ENCODE measurements around the gene MACROD2. TPM values are rescaled to one million over a fixed set of nuclear protein-coding genes. Genes with fewer than 3 reads are reported as not detected.
A peak's percentile ranks its signal among the peaks of the same experiment; 100 is the strongest.
"Not testable (repeated sequence)": the region's sequence is repeated elsewhere in the genome, so short reads cannot be mapped to it uniquely, and the experiment has no call there.

Gene MACROD2
- total RNA-seq, 1 donor from 2014 or later: 0.46 TPM

GRCh38 chr20:14984768-14985622 lies 989.7 kb downstream of the MACROD2 start:
- peak; percentile 90 for DNase-seq (ENCODE audit: low read depth, low spot score)

GRCh38 chr20:14986026-14986655 lies 990.8 kb downstream of the MACROD2 start:
- DNase-seq (ENCODE audit: low read depth, low spot score): peak; percentile 30

DNA sequence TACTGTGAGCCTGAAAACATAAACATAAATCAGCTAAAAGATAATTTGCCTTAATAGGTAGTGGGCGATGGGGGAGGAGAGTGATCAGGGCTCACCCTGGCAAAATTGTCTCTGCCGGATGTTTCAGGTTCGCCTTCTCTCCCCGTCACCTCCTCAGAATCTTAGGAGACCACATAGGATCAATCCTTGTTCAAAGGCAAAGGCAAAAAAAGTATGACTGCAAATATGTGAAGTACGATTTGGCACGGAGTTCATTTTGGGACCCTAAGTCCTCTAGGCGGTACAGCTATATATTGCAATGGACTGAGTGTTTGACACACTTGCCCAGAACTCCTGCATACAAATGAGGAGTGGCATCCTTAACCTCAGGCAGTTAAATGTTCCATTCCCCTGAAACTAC lies 991.3 kb downstream of the MACROD2 start:
- no peak for DNase-seq (ENCODE audit: low read depth, low spot score)

DNA sequence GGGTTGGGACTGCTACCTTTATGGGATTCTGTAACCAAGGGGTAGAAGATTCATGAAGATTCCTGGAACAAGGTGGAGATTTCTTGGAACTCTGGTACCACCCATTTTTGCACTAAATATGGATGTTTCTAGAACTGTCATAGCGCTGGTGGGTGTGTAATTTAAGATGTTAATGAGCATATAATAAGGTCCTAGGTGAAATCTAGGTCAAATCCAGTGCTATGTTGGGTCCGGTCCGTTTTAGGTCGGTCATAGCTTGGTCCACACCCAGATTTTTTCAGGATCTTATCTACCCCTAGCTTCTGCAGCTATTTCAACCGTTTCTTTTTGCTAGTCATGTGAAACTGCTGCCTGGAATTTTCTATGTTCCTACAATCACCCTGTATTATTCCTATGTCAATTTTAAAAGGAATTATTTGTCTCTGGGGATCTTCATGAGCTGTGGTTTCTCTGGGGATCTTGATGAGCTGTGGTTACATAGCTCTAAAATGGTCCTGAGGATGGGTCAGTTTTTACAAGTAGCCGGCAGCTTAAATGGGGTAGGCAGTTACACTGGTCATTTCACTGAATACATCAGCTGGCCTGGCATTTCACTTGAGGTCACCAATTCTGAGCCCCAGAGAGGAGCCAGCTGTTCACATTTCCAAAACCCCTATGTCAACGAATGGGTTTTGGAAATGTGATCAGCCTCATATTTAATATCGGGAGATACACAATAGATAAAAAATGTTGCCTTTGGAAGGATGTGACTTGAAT lies 994.4 kb downstream of the MACROD2 start:
- no peak for DNase-seq (ENCODE audit: low read depth, low spot score)

- no peak for DNase-seq (ENCODE audit: low read depth, low spot score)
These were observed 995.7 kb downstream of the MACROD2 start for GRCh38 chr20:14991023-14991422.

- DNase-seq (ENCODE audit: low read depth, low spot score): no peak
These were observed 996.8 kb downstream of the MACROD2 start for GRCh38 chr20:14992153-14992552.

- no peak for DNase-seq (ENCODE audit: low read depth, low spot score)
These were observed 997.6 kb downstream of the MACROD2 start for GRCh38 chr20:14992961-14993360.

DNA sequence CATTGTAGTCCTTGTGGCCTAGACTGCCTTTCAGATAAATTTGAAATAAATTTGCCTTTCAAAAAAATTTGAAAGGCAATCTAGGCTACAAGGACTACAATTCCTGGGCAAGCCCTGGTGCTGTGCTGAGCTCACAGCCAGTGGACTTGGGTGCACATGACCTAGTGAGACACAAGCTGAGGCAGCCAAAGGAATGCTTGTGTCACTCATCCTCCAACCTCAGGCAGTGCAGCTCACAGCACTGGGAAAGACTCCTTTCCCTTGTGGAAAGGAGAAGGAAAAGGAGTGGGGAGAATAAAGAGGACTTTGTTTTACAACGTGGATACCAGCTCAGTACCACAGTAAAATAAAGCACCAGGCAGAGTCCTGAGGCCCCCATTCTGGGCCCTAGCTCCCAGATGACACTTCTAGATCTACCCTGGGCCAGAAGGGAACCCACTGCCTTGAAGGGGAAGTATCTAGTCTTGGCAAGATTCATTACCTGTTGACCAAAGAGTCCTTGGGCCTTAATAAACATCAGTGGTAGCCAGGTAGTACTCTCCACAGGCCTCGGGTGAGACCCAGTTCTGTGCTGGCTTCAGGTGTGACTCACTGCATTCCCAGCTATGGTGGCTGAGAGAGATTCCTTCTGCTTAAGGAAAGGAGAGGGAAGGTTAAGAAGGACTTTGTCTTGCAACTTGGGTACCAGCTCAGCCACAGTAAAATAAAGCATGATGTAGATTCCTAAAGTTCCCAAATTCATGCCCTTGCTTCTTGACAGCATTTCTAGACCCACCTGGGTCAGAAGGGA lies 1001.8 kb downstream of the MACROD2 start:
- no peak for DNase-seq (ENCODE audit: low read depth, low spot score)

DNA sequence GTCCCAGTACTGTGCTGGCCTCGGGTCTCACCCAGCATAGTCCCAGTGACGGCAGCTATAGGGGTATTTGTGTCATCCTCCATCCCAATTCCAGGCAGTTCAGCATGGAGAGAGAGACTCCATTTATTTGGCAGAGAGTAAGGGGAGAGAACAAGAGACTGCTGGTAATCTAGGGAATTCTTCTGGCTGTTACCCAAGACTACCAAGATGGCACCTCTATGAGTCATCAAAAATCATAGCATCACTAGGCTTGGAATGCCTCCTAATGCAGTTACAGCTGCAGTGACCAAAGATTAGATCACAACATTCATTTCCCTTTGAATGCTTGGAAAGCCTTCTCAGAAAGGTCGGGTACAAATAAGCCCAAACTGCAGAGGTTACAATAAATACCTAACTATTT lies 1002.5 kb downstream of the MACROD2 start:
- DNase-seq (ENCODE audit: low read depth, low spot score): peak; percentile 29

DNA sequence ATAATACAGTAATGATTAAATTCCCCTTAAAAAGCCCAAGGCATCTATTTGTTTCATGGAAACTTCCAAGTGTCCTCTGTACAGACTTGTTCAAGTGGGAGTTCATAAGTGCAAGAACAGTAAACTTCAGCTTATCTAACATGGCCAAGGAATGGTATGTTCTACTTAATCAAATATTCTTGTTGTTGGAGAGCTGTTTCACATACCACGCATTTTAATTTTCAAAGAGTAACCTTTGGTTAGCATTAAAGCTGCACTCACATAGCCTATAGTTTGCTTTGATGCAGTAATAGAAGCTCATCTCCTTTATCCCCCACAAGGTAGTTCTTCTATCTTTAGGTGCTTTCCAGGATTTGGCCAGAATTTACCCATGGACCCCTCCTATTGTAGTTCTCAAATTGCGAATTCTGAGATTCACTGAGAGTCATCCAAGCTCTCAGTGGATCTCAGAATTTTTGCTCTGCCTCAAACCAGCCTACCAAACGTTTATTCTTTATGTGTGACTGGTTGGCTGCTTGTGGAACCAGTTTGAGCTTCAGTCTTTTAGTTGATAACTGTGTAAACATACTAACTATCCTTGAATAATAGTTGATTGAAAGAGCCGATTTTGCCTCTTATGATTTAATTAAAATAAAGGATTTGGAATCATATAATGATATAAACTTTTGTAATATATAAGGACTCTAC lies 1010.1 kb downstream of the MACROD2 start:
- DNase-seq (ENCODE audit: low read depth, low spot score): no peak

DNA sequence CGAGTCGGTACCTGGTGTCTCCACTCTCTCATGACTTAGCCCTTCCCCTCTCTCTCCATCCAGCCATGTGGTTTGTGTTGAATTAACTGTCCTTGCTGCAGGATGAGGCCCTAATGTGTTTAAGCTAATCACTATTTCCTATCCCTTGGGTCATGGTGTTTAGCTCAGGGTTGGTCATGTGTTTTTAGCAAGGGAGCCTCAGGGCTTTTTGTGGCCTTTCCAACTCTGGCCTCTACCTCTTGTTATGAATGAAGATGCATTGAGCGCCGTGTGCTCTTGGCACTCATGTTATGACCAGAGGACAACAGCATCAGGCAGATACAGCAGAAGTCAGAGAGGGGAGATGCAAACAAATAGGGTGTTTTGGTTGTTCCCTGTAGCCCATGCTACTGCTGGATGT lies 1016.3 kb downstream of the MACROD2 start:
- DNase-seq (ENCODE audit: low read depth, low spot score): no peak

DNA sequence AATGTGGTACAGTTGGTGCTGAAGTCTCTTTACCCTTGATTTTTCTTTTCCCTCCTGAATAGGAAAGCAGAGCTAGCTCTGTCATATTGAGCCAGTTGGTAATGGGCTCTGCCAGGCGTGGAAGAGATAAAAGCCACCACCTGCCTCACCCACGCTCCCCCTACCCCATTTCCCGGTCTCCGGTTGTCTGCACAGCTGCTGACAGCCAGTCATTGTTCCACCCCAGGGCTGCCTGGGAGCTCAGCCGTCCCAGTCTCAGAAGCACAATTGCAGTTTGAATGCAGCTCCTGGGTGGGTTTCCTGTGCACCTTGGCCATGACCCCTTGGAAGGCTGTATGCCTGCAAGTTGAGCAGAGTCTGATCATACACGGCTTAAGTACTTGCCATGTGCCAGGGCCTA lies 1017.2 kb downstream of the MACROD2 start:
- DNase-seq (ENCODE audit: low read depth, low spot score): no peak

- not testable (repeated sequence) for DNase-seq (ENCODE audit: low read depth, low spot score)
These were observed 1021.6 kb downstream of the MACROD2 start for GRCh38 chr20:15016875-15017274.

GRCh38 chr20:15018966-15019365 lies 1023.6 kb downstream of the MACROD2 start:
- no peak for DNase-seq (ENCODE audit: low read depth, low spot score)

DNA sequence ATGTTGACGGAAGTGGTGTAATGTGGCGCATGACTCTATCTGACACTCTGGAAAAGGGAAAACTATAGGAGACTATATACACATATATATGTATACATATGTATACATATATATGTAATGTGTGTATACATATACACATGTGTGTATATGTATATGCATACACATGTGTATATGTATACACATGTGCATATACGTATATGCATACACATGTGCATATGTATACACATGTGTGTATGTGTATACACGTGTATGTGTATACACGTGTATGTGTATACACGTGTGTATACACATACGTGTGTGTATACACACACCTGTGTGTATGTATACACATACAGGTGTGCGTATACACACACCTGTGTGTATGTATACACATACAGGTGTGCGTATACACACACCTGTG lies 1025.5 kb downstream of the MACROD2 start:
- no peak for DNase-seq (ENCODE audit: low read depth, low spot score)

DNA sequence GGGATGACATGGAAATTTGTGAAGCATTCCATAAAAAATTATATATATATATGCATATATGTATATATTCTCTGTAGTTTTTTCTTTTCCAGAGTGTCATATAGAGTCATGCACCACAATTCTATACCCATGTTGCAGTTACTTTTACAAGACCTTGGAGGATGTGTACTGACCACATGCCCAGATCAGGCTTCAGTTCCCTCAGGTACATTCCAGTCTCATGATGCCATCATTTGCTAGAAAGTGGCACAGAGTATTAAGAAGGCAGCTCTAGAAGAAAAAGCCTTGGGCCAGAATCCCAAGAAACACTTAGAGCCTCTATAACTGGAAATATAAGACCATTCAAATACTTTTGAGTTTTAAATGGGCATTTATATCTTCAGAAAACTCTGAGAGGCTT lies 1027.6 kb downstream of the MACROD2 start:
- DNase-seq (ENCODE audit: low read depth, low spot score): no peak

- DNase-seq (ENCODE audit: low read depth, low spot score): no peak
These were observed 1031.4 kb downstream of the MACROD2 start for GRCh38 chr20:15026759-15027158.

DNA sequence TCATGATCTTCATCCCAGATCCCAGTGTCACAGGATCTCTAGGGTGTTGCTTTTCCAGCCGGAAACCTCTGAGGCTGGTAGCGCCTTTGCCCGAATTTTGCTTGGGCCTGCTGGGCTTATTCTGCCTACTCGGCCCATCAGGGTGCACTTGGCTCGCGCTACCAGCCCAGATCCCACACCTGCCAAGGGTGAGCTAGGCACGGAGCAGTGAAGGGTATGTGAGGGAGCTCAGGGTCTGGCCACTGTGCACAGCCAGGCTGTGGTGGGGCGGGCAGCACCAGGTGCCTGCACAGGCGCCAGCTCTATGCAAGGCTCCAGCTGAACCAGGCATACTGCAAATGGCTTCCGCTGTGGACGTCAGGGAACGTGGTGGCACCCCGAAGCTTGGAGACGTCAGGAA lies 1035.5 kb downstream of the MACROD2 start:
- no peak for DNase-seq (ENCODE audit: low read depth, low spot score)

- DNase-seq (ENCODE audit: low read depth, low spot score): no peak
These were observed 1036.4 kb downstream of the MACROD2 start for GRCh38 chr20:15031546-15032351.

DNA sequence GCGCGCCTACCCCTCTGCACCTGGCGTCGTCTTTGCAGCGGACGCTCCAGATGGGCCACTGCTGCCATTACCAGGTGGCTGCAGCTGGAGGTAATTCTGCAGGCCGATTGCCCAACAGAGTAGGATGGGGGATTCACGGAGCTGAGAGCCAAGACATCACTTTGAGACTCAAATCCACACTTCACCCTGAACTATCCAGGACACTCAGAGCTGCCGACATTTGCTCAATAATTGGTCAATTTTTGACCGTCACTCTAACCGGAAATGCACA lies 1037.0 kb downstream of the MACROD2 start:
- DNase-seq (ENCODE audit: low read depth, low spot score): no peak
